ENCODE results near the gene TOLLIP.

Gene TOLLIP

GRCh38 chr11:1232021-1232882 lies 77.2 kb downstream of the TOLLIP start:
- Histone ChIP-seq H2BK12ac (ENCODE audit: low read length) (no peak overlapping the region), H4K91ac (ENCODE audit: low read depth, low read length, poor library complexity) (no peak overlapping the region), H3K27ac (replicated peaks; ENCODE audit: low read length) (no peak overlapping the region), H3K79me1 (ENCODE audit: low read depth, low read length) (no peaks in the 10 kb centered on the region), H2BK5ac (ENCODE audit: low read length) (no peak overlapping the region), H3K23ac (ENCODE audit: low read depth, low read length, poor library complexity) (peak overlapping the region; percentile 80), H3K27me3 (ENCODE audit: control insufficient read depth in 3 of 3, insufficient read depth in 3 of 3, low read depth in 1 of 3, low read length in 3 of 3) (peaks cover 0 to 6% (median 0%) of the 10 kb centered on the region in 3 experiments), H3K4me2 (ENCODE audit: insufficient read depth, low read length, poor library complexity, severe bottlenecking) (no peak overlapping the region), H3K36me3 (replicated peaks in 1 of 2; ENCODE audit: control insufficient read depth in 2 of 2, insufficient read depth in 2 of 2, low read length in 2 of 2) (no peaks in the 10 kb centered on the region), H3K4ac (ENCODE audit: low read length) (peak overlapping the region; percentile 53), H2AFZ (ENCODE audit: low read length) (no peak overlapping the region), H3K18ac (ENCODE audit: low read length) (peak overlapping the region; percentile 38), H2BK120ac (ENCODE audit: low read depth, low read length) (no peak overlapping the region), H3K9me3 (replicated peaks in 1 of 2; ENCODE audit: control insufficient read depth in 2 of 2, insufficient read depth in 1 of 2, low read depth in 1 of 2, low read length in 2 of 2) (no peaks in the 10 kb centered on the region), H3K14ac (ENCODE audit: low read length) (peak overlapping the region; percentile 97), H2AK5ac (ENCODE audit: low read depth, low read length) (peak overlapping the region; percentile 90), H3K4me1 (ENCODE audit: control insufficient read depth in 2 of 2, insufficient read depth in 1 of 2, low read depth in 1 of 2, low read length in 2 of 2) (no peaks in the 10 kb centered on the region), H3K9ac (ENCODE audit: low read depth, low read length, poor library complexity) (peak overlapping the region; percentile 21), H4K8ac (ENCODE audit: low read depth, low read length) (no peak overlapping the region), H2BK15ac (ENCODE audit: low read length) (no peak overlapping the region), H3K4me3 (ENCODE audit: low read length in 2 of 2) (no peak overlapping the region)
- no CpG with 5 or more reads among the region's 46 CpGs for WGBS, 2 donors (ENCODE audit: extremely low coverage in 2 of 2, insufficient read length in 2 of 2, insufficient replicate concordance in 1 of 2)
- no peak for DNase-seq (ENCODE audit: low spot score)

- Histone ChIP-seq H3K9me3 (replicated peaks in 1 of 2; ENCODE audit: control insufficient read depth in 2 of 2, insufficient read depth in 1 of 2, low read depth in 1 of 2, low read length in 2 of 2) (no peaks in the 10 kb centered on the region), H3K9ac (ENCODE audit: low read depth, low read length, poor library complexity) (peak overlapping the region; percentile 21), H3K36me3 (replicated peaks in 1 of 2; ENCODE audit: control insufficient read depth in 2 of 2, insufficient read depth in 2 of 2, low read length in 2 of 2) (no peaks in the 10 kb centered on the region), H2BK15ac (ENCODE audit: low read length) (peak overlapping the region; percentile 67), H3K23ac (ENCODE audit: low read depth, low read length, poor library complexity) (peak overlapping the region; percentile 43), H3K27me3 (ENCODE audit: control insufficient read depth in 3 of 3, insufficient read depth in 3 of 3, low read depth in 1 of 3, low read length in 3 of 3) (peaks cover 0 to 3% (median 0%) of the 10 kb centered on the region in 3 experiments), H4K91ac (ENCODE audit: low read depth, low read length, poor library complexity) (no peak overlapping the region), H3K27ac (replicated peaks; ENCODE audit: low read length) (no peak overlapping the region), H2AFZ (ENCODE audit: low read length) (no peak overlapping the region), H3K4me2 (ENCODE audit: insufficient read depth, low read length, poor library complexity, severe bottlenecking) (no peak overlapping the region), H2BK12ac (ENCODE audit: low read length) (no peak overlapping the region), H4K8ac (ENCODE audit: low read depth, low read length) (no peak overlapping the region), H2BK120ac (ENCODE audit: low read depth, low read length) (no peak overlapping the region), H3K4ac (ENCODE audit: low read length) (no peak overlapping the region), H3K79me1 (ENCODE audit: low read depth, low read length) (no peaks in the 10 kb centered on the region), H2BK5ac (ENCODE audit: low read length) (no peak overlapping the region), H3K14ac (ENCODE audit: low read length) (peak overlapping the region; percentile 38), H3K4me1 (ENCODE audit: control insufficient read depth in 2 of 2, insufficient read depth in 1 of 2, low read depth in 1 of 2, low read length in 2 of 2) (no peaks in the 10 kb centered on the region), H3K18ac (ENCODE audit: low read length) (no peak overlapping the region), H3K4me3 (ENCODE audit: low read length in 2 of 2) (no peak overlapping the region), H2AK5ac (ENCODE audit: low read depth, low read length) (peak overlapping the region; percentile 75)
- no peak for DNase-seq (ENCODE audit: low spot score)
- no CpG with 5 or more reads among the region's 22 CpGs for WGBS, 2 donors (ENCODE audit: extremely low coverage in 2 of 2, insufficient read length in 2 of 2, insufficient replicate concordance in 1 of 2)
Observed at GRCh38 chr11:1231396-1232020, 77.9 kb downstream of the TOLLIP start.

GRCh38 chr11:1230456-1231395 lies 78.7 kb downstream of the TOLLIP start:
- Histone ChIP-seq H3K4me3 (ENCODE audit: low read length in 2 of 2) (peak overlapping the region in 1 of 2 donors; percentile 67), H2AFZ (ENCODE audit: low read length) (no peak overlapping the region), H3K23ac (ENCODE audit: low read depth, low read length, poor library complexity) (peak overlapping the region; percentile 80), H3K9ac (ENCODE audit: low read depth, low read length, poor library complexity) (peak overlapping the region; percentile 53), H3K36me3 (replicated peaks in 1 of 2; ENCODE audit: control insufficient read depth in 2 of 2, insufficient read depth in 2 of 2, low read length in 2 of 2) (no peaks in the 10 kb centered on the region), H3K4ac (ENCODE audit: low read length) (no peak overlapping the region), H3K14ac (ENCODE audit: low read length) (peak overlapping the region; percentile 38), H2BK120ac (ENCODE audit: low read depth, low read length) (no peak overlapping the region), H4K8ac (ENCODE audit: low read depth, low read length) (no peak overlapping the region), H3K79me1 (ENCODE audit: low read depth, low read length) (peaks cover 3% of the 10 kb centered on the region), H3K27ac (replicated peaks; ENCODE audit: low read length) (no peak overlapping the region), H2BK15ac (ENCODE audit: low read length) (peak overlapping the region; percentile 67), H3K4me2 (ENCODE audit: insufficient read depth, low read length, poor library complexity, severe bottlenecking) (no peak overlapping the region), H3K9me3 (replicated peaks in 1 of 2; ENCODE audit: control insufficient read depth in 2 of 2, insufficient read depth in 1 of 2, low read depth in 1 of 2, low read length in 2 of 2) (no peaks in the 10 kb centered on the region), H2AK5ac (ENCODE audit: low read depth, low read length) (peak overlapping the region; percentile 82), H3K4me1 (ENCODE audit: control insufficient read depth in 2 of 2, insufficient read depth in 1 of 2, low read depth in 1 of 2, low read length in 2 of 2) (no peaks in the 10 kb centered on the region), H2BK5ac (ENCODE audit: low read length) (no peak overlapping the region), H3K18ac (ENCODE audit: low read length) (peak overlapping the region; percentile 64), H4K91ac (ENCODE audit: low read depth, low read length, poor library complexity) (no peak overlapping the region), H2BK12ac (ENCODE audit: low read length) (no peak overlapping the region), H3K27me3 (ENCODE audit: control insufficient read depth in 3 of 3, insufficient read depth in 3 of 3, low read depth in 1 of 3, low read length in 3 of 3) (peaks cover 0 to 3% (median 0%) of the 10 kb centered on the region in 3 experiments)
- no CpG with 5 or more reads among the region's 45 CpGs for WGBS, 2 donors (ENCODE audit: extremely low coverage in 2 of 2, insufficient read length in 2 of 2, insufficient replicate concordance in 1 of 2)
- DNase-seq (ENCODE audit: low spot score) = no peak
